ENCODE measurements around the gene MAML3.

GRCh38 chr4:139844459-139845036, 309.4 kb downstream of the MAML3 start:
- TF ChIP-seq EP300 (IDR thresholded peaks at IDR 0.05; ENCODE audit: low read depth) (no peak), CTCF (IDR thresholded peaks at IDR 0.05) (no peak), POLR2AphosphoS5 (IDR thresholded peaks at IDR 0.05) (no peak)

Measured in transverse colon (tissue), 4 donors.